AG04450 (cell line): ENCODE results near the gene NHERF1. TPM values are rescaled to one million over a fixed set of nuclear protein-coding genes. Genes with fewer than 3 reads are reported as not detected.

Experiments
- CTCF ChIA-PET: fragments of 300-600, 350-600 bp; formaldehyde crosslinking; extraction: SDS; loops from one replicate; lab custom pipeline; 2022; ENCODE audit warnings: antibody characterized with exemption, inconsistent platforms; lab: Charles Lee
- POLR2A ChIA-PET: fragments of 350-600 bp; formaldehyde crosslinking; extraction: SDS; loops from one replicate; lab custom pipeline; 2021; ENCODE audit warnings: antibody characterized with exemption, inconsistent platforms; lab: Yijun Ruan, JAX
- DNase-seq: peaks from one replicate; pipeline ENCODE4 v3.0.0-alpha.2; 2011; ENCODE audit warnings: low read depth, low spot score
- H3K27ac ChIP-seq: one replicate; pipeline ENCODE4 v1.5.1; 2012; ENCODE audit warnings: low read depth, low read length, control low read depth
- H3K27me3 ChIP-seq: one replicate; pipeline ENCODE4 v1.6.0; 2012; ENCODE audit warnings: low read length; ENCODE audit not compliant: control insufficient read depth, insufficient read depth
- H3K4me3 ChIP-seq: 2 replicates; pipeline ENCODE4 v1.5.1; 2011; ENCODE audit warnings: mild to moderate bottlenecking, low read depth, low read length, control low read depth
- H3K9me3 ChIP-seq: 2 replicates; pipeline ENCODE4 v1.5.1; 2012; ENCODE audit warnings: low read length; ENCODE audit not compliant: control insufficient read depth, insufficient read depth
- CTCF ChIP-seq: IDR thresholded peaks from 2 replicates; pipeline ENCODE4 v1.5.1; 2011; ENCODE audit warnings: low read depth, low read length, control low read depth, inconsistent platforms
- polyA plus RNA-seq: library from polyadenylated mRNA; depleted of rRNA; stranded (reverse); fragments of >200 nt; gene quantifications from 2 replicates; pipeline ENCODE4 v1.2.3, GENCODE V29; 2011

NHERF1 gene
- polyA plus RNA-seq, 1 experiment: 10.5 TPM

DNA sequence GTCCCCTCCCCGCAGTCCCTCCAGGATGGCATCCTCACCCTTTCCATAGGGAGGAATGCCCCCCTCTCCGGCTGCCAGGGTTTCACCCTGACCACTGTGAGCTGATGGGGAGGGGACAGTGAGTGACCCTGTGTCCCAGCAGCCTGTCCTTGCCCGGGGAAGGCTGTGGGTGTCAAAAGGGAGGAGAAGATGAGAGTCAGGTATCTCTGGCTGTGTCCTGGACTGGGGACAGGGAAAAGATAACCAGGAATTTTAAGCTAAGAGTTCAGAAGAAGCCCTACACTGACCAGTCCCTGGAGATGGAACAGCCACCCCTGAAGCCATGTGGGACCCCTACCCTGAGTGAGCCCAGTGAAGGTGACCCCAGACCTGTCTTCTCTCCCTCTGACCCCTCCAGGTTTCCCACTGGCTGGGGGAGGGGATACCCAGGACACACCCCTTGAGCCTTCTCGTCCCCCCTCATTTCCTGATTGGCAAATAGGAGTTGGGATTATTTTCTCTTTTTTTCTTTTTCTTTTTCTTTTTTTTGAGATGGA, 16.4 kb downstream of the NHERF1 start:
- POLR2A ChIA-PET: no interaction called here
- CTCF ChIA-PET: interaction anchor here (1.3 kb wide), 1 partner anchor 98 kb away, joined by 3 read pairs; no protein-coding TSS in a partner anchor
- Histone ChIP-seq H3K27me3 (no peaks in the 10 kb centered on the region), H3K4me3 (no peak overlapping the region), H3K9me3 (no peaks in the 10 kb centered on the region; the same call in 1 of the 2 replicates), H3K27ac (no peak overlapping the region)
- TF ChIP-seq CTCF: no peak
- no peak for DNase-seq

DNA sequence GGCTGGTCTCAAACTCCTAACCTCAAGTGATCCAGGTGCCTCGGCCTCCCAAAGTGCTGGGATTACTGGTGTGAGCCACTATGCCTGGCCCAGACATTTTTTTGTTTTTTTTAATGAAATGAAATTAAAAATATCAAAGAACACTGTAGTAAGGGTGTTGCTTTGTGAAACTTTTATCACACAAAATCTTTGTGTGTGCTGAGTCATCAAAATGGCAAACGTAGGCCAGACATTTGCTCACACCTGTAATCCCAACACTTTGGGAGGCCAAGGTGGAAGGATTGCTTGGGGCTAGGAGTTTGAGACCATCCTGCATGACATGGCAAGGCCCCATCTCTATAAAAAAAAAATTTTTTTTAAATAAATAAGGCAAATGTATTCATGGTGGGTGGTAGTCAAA, 18.0 kb downstream of the NHERF1 start:
- no peaks in the 10 kb centered on the region; the same call in 1 of the 2 replicates for H3K9me3 ChIP-seq
- POLR2A ChIA-PET: no interaction called here

DNA sequence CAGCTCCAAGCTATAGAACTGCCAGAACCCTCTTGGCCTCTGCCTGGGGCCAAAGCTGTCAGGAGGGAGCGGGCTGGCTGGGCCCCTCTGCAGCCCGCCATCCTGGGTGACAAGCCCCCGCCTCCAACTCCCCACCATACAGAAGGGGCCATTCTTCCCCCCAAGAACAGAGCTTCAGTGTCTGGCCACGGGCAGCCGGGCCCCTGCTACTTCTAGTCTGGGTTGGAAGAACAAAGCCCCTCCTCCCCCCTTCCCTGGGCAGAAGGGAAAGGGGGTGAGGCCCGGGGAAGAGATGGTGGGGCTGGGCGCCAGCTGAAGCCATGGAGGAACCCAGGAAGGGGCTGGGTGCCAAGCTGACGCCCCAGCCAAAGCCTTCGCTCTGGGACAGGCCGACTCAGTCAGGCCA, 18.7 kb downstream of the NHERF1 start:
- no peak for DNase-seq
- Histone ChIP-seq H3K4me3 (no peak overlapping the region), H3K27me3 (no peaks in the 10 kb centered on the region), H3K27ac (no peak overlapping the region), H3K9me3 (no peaks in the 10 kb centered on the region; the same call in 1 of the 2 replicates)
- no peak for TF ChIP-seq CTCF
- ChIA-PET POLR2A (no interaction called here), CTCF (interaction anchor here (0.7 to 1.5 kb wide), 4 partner anchors 17 to 98 kb away, joined by 3 to 6 read pairs (median 4); no protein-coding TSS in a partner anchor)

More for the DNA sequence above, 18.0 kb downstream of the NHERF1 start:
- Histone ChIP-seq H3K4me3 (no peak overlapping the region), H3K27ac (no peak overlapping the region), H3K27me3 (no peaks in the 10 kb centered on the region)
- no peak for TF ChIP-seq CTCF
- no peak for DNase-seq
- CTCF ChIA-PET: interaction anchor here (1.0 to 1.2 kb wide), 2 partner anchors 22 to 99 kb away, joined by 3 to 4 read pairs; no protein-coding TSS in a partner anchor

GRCh38 chr17:74768069-74768762, 19.8 kb downstream of the NHERF1 start:
- Histone ChIP-seq H3K27me3 (no peaks in the 10 kb centered on the region), H3K27ac (peak overlapping the region; percentile 11), H3K4me3 (no peak overlapping the region), H3K9me3 (no peaks in the 10 kb centered on the region; the same call in 1 of the 2 replicates)
- TF ChIP-seq CTCF: no peak
- DNase-seq: no peak
- ChIA-PET POLR2A (no interaction called here), CTCF (interaction anchor here (0.7 to 1.5 kb wide), 2 partner anchors 23 kb away, joined by 3 to 6 read pairs; no protein-coding TSS in a partner anchor)

DNA sequence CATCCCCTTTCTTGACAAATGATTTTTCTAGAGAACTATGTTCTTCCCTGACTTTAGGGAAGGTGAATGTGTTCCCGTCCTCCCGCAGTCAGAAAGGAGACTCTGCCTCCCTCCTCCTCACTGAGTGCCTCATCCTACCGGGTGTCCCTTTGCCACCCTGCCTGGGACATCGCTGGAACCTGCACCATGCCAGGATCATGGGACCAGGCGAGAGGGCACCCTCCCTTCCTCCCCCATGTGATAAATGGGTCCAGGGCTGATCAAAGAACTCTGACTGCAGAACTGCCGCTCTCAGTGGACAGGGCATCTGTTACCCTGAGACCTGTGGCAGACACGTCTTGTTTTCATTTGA, 20.3 kb downstream of the NHERF1 start:
- POLR2A ChIA-PET: no interaction called here
- Histone ChIP-seq H3K27ac (no peak overlapping the region), H3K27me3 (no peaks in the 10 kb centered on the region), H3K9me3 (no peaks in the 10 kb centered on the region; the same call in 1 of the 2 replicates), H3K4me3 (no peak overlapping the region)
- DNase-seq: no peak
- CTCF ChIA-PET: interaction anchor here (1.0 to 6.7 kb wide), 2 partner anchors 13 to 23 kb away, joined by 3 to 75 read pairs; no protein-coding TSS in a partner anchor
- TF ChIP-seq CTCF: no peak
